ENCODE results near the gene OR12D1. TPM values are rescaled to one million over a fixed set of nuclear protein-coding genes. Genes with fewer than 3 reads are reported as not detected.

Gene OR12D1
- total and polyA plus RNA-seq, 9 of the 15 experiments (the other 6 are each of a cell fraction or from before 2014, with no cell fraction given): not detected

GRCh38 chr6:29375191-29375590 is 39.5 kb upstream of the OR12D1 start, which contains the start of gene OR12D3:
TSS of gene OR12D3 (minus strand) at chr6:29375291. CDS start at chr6:29375287, 4 bp downstream.
- Histone ChIP-seq H3K9me1 (ENCODE audit: control insufficient read depth, insufficient read depth, low read length) (no peaks in the 10 kb centered on the region), H3K9me3 (replicated peaks; ENCODE audit: control insufficient read depth, insufficient read depth, low read depth, low read length) (no peaks in the 10 kb centered on the region), H3K4me3 (no peak within 1 kb of the TSS), H3K36me3 (ENCODE audit: control insufficient read depth, insufficient read depth, low read length) (no peaks in the 10 kb centered on the region), H3K4me2 (ENCODE audit: insufficient read depth, low read length) (no peak within 1 kb of the TSS), H2AFZ (ENCODE audit: low read depth, low read length) (no peak within 1 kb of the TSS), H3K27ac (ENCODE audit: extremely low read depth, low read depth, low read length) (no peak within 1 kb of the TSS), H3K79me2 (ENCODE audit: control insufficient read depth, insufficient read depth, low read length) (no peaks in the 10 kb centered on the region), H3K4me1 (replicated peaks in 1 of 2; ENCODE audit: control insufficient read depth in 2 of 2, insufficient read depth in 2 of 2, low read length in 2 of 2) (no peaks in the 10 kb centered on the region), H3K9ac (ENCODE audit: insufficient read depth in 1 of 2, low read depth in 2 of 2, low read length in 2 of 2) (no peak within 1 kb of the TSS), H4K20me1 (replicated peaks; ENCODE audit: control insufficient read depth, insufficient read depth, low read length) (no peaks in the 10 kb centered on the region), H3K27me3 (ENCODE audit: control insufficient read depth in 2 of 2, insufficient read depth in 2 of 2, low read length in 2 of 2) (peaks cover 2 to 3% of the 10 kb centered on the region in 2 experiments; a peak in 1 of 5 replicates)
- WGBS (ENCODE audit: insufficient coverage, low coverage, missing lambda C conversion rate): 0% methylated on average over 1 of the region's 1 CpG
- intact Hi-C loops (cut with micrococcal nuclease): no loop called here
- POLR2A ChIA-PET: no interaction called here
- no peak for ATAC-seq
- in situ Hi-C loops (cut with MboI): no loop called here
- no TSS peak for BruUV-seq (replicated peaks)
- CTCF ChIA-PET (ENCODE audit: low intra/inter-chr PET ratio): no interaction called here
- DNase-seq (ENCODE audit: extremely low read depth in 1 of 4, low spot score in 3 of 4): no peak
- no peak for FAIRE-seq
- no peak for TF ChIP-seq CREB3L1 (IDR thresholded peaks at IDR 0.05; ENCODE audit: borderline replicate concordance, low read depth)
- no peak for TF ChIP-seq ZNF140 (CRISPR knock-in tag; IDR thresholded peaks at IDR 0.05)
- no peak for TF ChIP-seq TRIM25 (IDR thresholded peaks at IDR 0.05; ENCODE audit: borderline replicate concordance)
- no peak for TF ChIP-seq KLF10 (CRISPR knock-in tag; IDR thresholded peaks at IDR 0.05)
- no peak for TF ChIP-seq DIDO1 (tag; IDR thresholded peaks at IDR 0.05; ENCODE audit: low read depth)
- no peak for TF ChIP-seq CREB5 (CRISPR knock-in tag; IDR thresholded peaks at IDR 0.05)
- TF ChIP-seq POLR2G (IDR thresholded peaks at IDR 0.05; ENCODE audit: low read depth, low read length): no peak
- no peak for TF ChIP-seq NCOA6 (IDR thresholded peaks at IDR 0.05)
- TF ChIP-seq MCM3 (IDR thresholded peaks at IDR 0.05): no peak
- TF ChIP-seq HNRNPH1 (optimal IDR thresholded peaks at IDR 0.05; ENCODE audit: low read depth, low read length): no peak
